Transverse colon (tissue), 4 donors: ENCODE measurements around the gene AQP11. TPM values are rescaled to one million over a fixed set of nuclear protein-coding genes. Genes with fewer than 3 reads are reported as not detected.

Experiments
- DNase-seq: peaks from one replicate; pipeline ENCODE4 v3.0.0-alpha.2; 2019
- H3K27ac ChIP-seq, 4 donors: fragments of 200-600 bp; sonication (generic); 2 replicates each; pipeline ENCODE4 v1.5.1; 2016 to 2018; ENCODE audit warnings: inconsistent platforms in 4 of 4
- H3K27me3 ChIP-seq: fragments of 200-600 bp; sonication (generic); 2 replicates; pipeline ENCODE4 v1.5.1; 2017; ENCODE audit warnings: inconsistent platforms
- H3K36me3 ChIP-seq, 4 donors: fragments of 200-600 bp; sonication (generic); 2 replicates each; pipeline ENCODE4 v1.5.1; 2017 to 2019; ENCODE audit warnings: inconsistent platforms in 4 of 4
- H3K4me1 ChIP-seq, 4 donors: fragments of 200-600 bp; sonication (generic); 2 replicates each; pipeline ENCODE4 v1.5.1; 2017 to 2020; ENCODE audit warnings: inconsistent platforms in 4 of 4
- H3K4me3 ChIP-seq, 4 donors: fragments of 200-600 bp; sonication (generic); 1 replicate in 1 of 4; 2 replicates in 3 of 4; pipeline versions ENCODE4 v1.5.1 to v1.6.1; 2017 to 2019; ENCODE audit warnings: inconsistent platforms in 4 of 4
- H3K9me3 ChIP-seq, 2 donors: fragments of 200-600 bp; sonication (generic); 2 replicates each; pipeline ENCODE4 v1.5.1; 2017 to 2019; ENCODE audit warnings: inconsistent platforms in 2 of 2
- EP300 ChIP-seq: sonication (generic); formaldehyde crosslinking; IDR thresholded peaks from one replicate; pipeline ENCODE4 v1.6.1; 2017; ENCODE audit warnings: antibody characterized with exemption, low read depth
- POLR2A ChIP-seq: fragments of 450-650 bp; IDR thresholded peaks from one replicate; pipeline ENCODE4 v1.6.1; 2016; ENCODE audit warnings: antibody characterized with exemption, mild to moderate bottlenecking, moderate library complexity
- POLR2AphosphoS5 ChIP-seq, 3 donors: sonication (generic); formaldehyde crosslinking; IDR thresholded peaks; one replicate each; pipeline ENCODE4 v1.6.1; 2016; ENCODE audit warnings: antibody characterized with exemption in 3 of 3
- WGBS, 2 donors: methylation state at CpG; one replicate each; pipeline ENCODE4 v1.1.5; 2018; ENCODE audit warnings: low coverage in 1 of 2; 5-methylcytosine and 5-hydroxymethylcytosine counted together
- in situ Hi-C, 4 donors: fragments of 200-750 bp; cut with MboI; loops; one replicate each; pipeline versions ENCODE4 v1.15.0 to v1.15.1; 2017; ENCODE audit warnings: low sequenced_read_pairs in 3 of 4, low pct_ligation_motif_present in 1 of 4, low pct_unique_long_range_greater_than_20kb in 1 of 4
- intact Hi-C: fragments of 100-400 bp; cut with DNase I; formaldehyde crosslinking; loops from one replicate; pipeline ENCODE4 v1.15.1; 2023; ENCODE audit warnings: low total_unique reads
- total RNA-seq, 4 donors: library from RNA; depleted of rRNA; stranded (reverse); fragments of >200 nt; gene quantifications; one replicate each; pipeline ENCODE4 v1.1.0, GENCODE V29; 2016
- TF ChIP-seq, protein P1 (sequence below), 5 experiments: fragments of 200-600 bp in 3 of 5; fragments of 450-650 bp in 2 of 5; sonication (generic) in 3 of 5; IDR thresholded peaks; 1 replicate in 2 of 5; 2 replicates in 3 of 5; pipeline ENCODE4 v1.5.1; 2016 to 2017; ENCODE audit warnings: antibody characterized with exemption in 5 of 5, inconsistent platforms in 3 of 5, mild to moderate bottlenecking in 2 of 5, moderate library complexity in 1 of 5

The AQP11 gene
- total RNA-seq, 4 donors from 2014 or later, result 2.6 to 10.2 (median 7.4) TPM

DNA sequence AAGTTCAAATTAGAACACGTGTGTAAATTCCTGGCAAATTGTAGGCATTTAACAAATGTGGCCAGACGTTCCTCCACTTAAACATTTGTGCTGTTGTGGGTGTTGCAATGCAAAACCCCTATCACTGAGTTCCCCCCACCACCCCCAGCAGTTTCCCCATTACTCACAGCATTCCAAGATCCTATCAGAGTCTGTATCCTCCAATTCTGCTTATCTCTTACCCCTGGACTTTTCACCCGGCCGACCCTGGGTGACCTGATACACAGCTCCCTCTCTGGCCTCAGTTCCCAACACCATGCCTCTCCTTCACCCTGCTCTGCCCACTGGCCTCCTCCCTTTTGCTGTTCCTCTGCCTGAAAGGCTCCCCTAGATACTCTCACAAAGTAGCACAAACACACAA, 31.4 kb upstream of the AQP11 start:
- no peaks in the 10 kb centered on the region for H3K36me3 ChIP-seq
- WGBS, 2 donors, result 40 to 69% methylated on average over 1 to 4 of the region's 4 CpGs
- H3K4me1 ChIP-seq, result no peaks in the 10 kb centered on the region
- no peak overlapping the region for H3K27ac ChIP-seq
- no peaks in the 10 kb centered on the region for H3K9me3 ChIP-seq
- no peak for DNase-seq
- intact Hi-C loops, result loop anchor here (10.0 kb wide), 1 partner anchor 424 kb away; no protein-coding TSS in a partner anchor
- no peak overlapping the region for H3K4me3 ChIP-seq
- in situ Hi-C loops, result loop anchor here in 1 of 4 donors (10.0 kb wide), 1 partner anchor 364 kb away; no protein-coding TSS in a partner anchor
- H3K27me3 ChIP-seq, result no peaks in the 10 kb centered on the region
- TF ChIP-seq POLR2AphosphoS5 (IDR thresholded peaks at IDR 0.05), result no peak
- TF ChIP-seq EP300, result no peak
- no peak for TF ChIP-seq POLR2A
- TF ChIP-seq, protein P1, sequence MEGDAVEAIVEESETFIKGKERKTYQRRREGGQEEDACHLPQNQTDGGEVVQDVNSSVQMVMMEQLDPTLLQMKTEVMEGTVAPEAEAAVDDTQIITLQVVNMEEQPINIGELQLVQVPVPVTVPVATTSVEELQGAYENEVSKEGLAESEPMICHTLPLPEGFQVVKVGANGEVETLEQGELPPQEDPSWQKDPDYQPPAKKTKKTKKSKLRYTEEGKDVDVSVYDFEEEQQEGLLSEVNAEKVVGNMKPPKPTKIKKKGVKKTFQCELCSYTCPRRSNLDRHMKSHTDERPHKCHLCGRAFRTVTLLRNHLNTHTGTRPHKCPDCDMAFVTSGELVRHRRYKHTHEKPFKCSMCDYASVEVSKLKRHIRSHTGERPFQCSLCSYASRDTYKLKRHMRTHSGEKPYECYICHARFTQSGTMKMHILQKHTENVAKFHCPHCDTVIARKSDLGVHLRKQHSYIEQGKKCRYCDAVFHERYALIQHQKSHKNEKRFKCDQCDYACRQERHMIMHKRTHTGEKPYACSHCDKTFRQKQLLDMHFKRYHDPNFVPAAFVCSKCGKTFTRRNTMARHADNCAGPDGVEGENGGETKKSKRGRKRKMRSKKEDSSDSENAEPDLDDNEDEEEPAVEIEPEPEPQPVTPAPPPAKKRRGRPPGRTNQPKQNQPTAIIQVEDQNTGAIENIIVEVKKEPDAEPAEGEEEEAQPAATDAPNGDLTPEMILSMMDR (IDR thresholded peaks at IDR 0.05), result no peak

DNA sequence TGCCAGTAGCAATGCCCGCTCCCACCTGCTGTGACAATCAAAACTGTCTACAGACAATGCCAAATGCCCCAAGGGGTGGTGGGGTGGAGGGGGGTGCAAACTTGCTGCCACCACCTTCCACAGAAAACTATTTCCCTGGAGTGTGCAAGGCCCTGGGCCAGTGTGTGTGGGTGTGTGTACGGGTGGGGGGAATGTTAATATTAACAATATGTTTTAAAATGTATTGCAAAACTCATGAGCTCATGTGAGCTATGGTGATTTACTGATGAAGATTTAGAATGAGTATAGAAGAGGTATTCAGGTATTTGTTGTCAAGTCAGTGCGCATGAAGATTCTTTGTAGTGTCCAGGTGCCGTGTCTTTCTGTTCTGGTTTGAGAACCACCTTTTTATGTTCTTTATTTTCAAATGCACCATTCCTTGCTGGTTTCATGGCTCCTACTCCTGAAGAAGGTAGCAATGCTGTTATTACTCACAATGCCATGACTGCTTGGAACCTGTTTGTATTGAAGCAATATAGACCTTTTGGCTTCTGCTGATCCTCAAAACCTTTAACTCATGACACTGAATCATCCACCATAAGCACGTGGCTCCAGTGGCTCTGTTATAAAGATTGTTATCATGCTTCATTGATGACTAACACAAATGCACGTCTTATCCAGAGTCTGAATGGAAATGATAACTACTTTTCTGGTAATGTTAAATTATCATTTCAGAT, 29.9 kb upstream of the AQP11 start:
- Histone ChIP-seq H3K9me3 (no peaks in the 10 kb centered on the region), H3K27me3 (no peaks in the 10 kb centered on the region), H3K36me3 (no peaks in the 10 kb centered on the region), H3K4me3 (no peak overlapping the region), H3K27ac (no peak overlapping the region), H3K4me1 (no peaks in the 10 kb centered on the region)
- 71 to 75% methylated on average over 3 to 6 of the region's 6 CpGs for WGBS, 2 donors
- in situ Hi-C loops, result loop anchor here in 1 of 4 donors (10.0 kb wide), 1 partner anchor 365 kb away; no protein-coding TSS in a partner anchor
- TF ChIP-seq POLR2AphosphoS5 (IDR thresholded peaks at IDR 0.05) (no peak), POLR2A (no peak), EP300 (no peak)
- TF ChIP-seq, protein P1 (IDR thresholded peaks at IDR 0.05), result no peak
- DNase-seq, result no peak
- intact Hi-C loops, result loop anchor here (10.0 kb wide), 1 partner anchor 425 kb away; no protein-coding TSS in a partner anchor

DNA sequence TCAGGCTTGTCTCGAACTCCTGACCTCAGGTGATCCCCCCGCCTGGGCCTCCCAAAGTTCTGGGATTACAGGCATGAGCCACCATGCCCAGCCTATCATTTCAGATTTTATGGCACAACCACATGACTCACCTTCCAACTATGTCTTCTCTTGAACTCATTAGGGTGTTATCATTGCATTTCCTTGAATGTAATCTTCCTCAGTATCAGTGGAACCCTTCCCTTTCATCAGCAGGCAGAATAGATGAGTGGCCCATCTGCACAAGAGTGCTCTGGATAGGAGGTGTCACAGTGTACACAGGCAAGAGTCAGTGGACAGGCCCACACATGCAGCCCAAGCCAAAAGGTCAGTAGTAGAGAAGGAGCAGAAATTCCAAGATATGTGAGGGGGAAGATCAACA, 29.1 kb upstream of the AQP11 start:
- in situ Hi-C loops (no loop called here), intact Hi-C loops (no loop called here)
- TF ChIP-seq POLR2A (no peak), POLR2AphosphoS5 (IDR thresholded peaks at IDR 0.05) (peak in 1 of 3 donors; percentile 7)
- TF ChIP-seq, protein P1 (IDR thresholded peaks at IDR 0.05), result no peak
- Histone ChIP-seq H3K4me3 (no peak overlapping the region), H3K27ac (peak overlapping the region in 1 of 4 donors; percentile 36), H3K36me3 (no peaks in the 10 kb centered on the region), H3K4me1 (no peaks in the 10 kb centered on the region), H3K9me3 (no peaks in the 10 kb centered on the region), H3K27me3 (no peaks in the 10 kb centered on the region)
- DNase-seq, result no peak
- 80 to 90% methylated on average over 1 to 2 of the region's 2 CpGs for WGBS, 2 donors

DNA sequence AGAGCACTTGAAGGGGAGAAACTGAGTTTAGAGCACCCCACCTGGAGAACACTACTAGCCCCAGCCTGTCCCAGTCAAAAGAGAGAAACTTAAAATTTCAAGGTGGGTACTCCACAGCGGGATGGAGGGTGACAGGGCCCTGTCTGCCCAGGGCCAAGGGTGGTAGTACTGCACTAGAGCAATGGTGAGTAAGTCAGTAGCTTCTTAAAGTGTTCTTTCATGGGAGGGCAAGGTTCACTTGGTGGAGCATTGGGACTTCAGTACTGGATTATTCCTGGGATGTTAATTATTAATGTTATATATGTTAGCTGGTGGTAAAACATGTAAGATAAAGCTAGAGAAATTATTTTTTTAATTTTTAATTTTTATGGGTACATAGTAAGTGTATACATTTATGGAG, 28.5 kb upstream of the AQP11 start:
- 88% methylated on average over 1 of the region's 1 CpG; no CpG with 5 or more reads in 1 of the 2 donors for WGBS, 2 donors

More for the DNA sequence above, 28.5 kb upstream of the AQP11 start:
- Histone ChIP-seq H3K4me3 (no peak overlapping the region), H3K27ac (peak overlapping the region in 1 of 4 donors; percentile 36), H3K9me3 (no peaks in the 10 kb centered on the region), H3K4me1 (no peaks in the 10 kb centered on the region), H3K27me3 (no peaks in the 10 kb centered on the region), H3K36me3 (no peaks in the 10 kb centered on the region)
- TF ChIP-seq POLR2AphosphoS5 (IDR thresholded peaks at IDR 0.05), result peak in 1 of 3 donors; percentile 22
- no peak for TF ChIP-seq POLR2A
- TF ChIP-seq EP300, result no peak
- TF ChIP-seq, protein P1 (IDR thresholded peaks at IDR 0.05), result no peak
- intact Hi-C loops, result no loop called here
- DNase-seq, result no peak
- in situ Hi-C loops, result no loop called here
